NT2/D1 (cell line): ENCODE measurements around the gene BCL3.

Experiments
- SUZ12 ChIP-seq: IDR thresholded peaks from 2 replicates; pipeline ENCODE4 v1.6.1; 2011; ENCODE audit not compliant: insufficient read length, insufficient read depth; ENCODE audit errors: extremely low read depth
- ZNF274 ChIP-seq: IDR thresholded peaks from 2 replicates; pipeline ENCODE4 v1.6.1; 2011; ENCODE audit warnings: mild to moderate bottlenecking, low read depth, low read length

GRCh38 chr19:44753932-44754749, 5.6 kb downstream of the BCL3 start:
- TF ChIP-seq SUZ12, result no peak
- no peak for TF ChIP-seq ZNF274
